GM18511 (cell line): ENCODE measurements around the gene MAGEA2B.
"Not testable (repeated sequence)": the region's sequence is repeated elsewhere in the genome, so short reads cannot be mapped to it uniquely, and the experiment has no call there.

ENCODE experiments used
- ATAC-seq: cut with Tn5 transposase; IDR thresholded peaks from one replicate; pipeline ENCODE4 v1.9.1; 2021; ENCODE audit warnings: mild to moderate bottlenecking, moderate library complexity; ENCODE audit not compliant: unreplicated experiment

The MAGEA2B gene

GRCh38 chrX:152754871-152755270 is 40.4 kb downstream of the MAGEA2B start:
- not testable (repeated sequence) for ATAC-seq

GRCh38 chrX:152758918-152759317 is 44.5 kb downstream of the MAGEA2B start, which contains the start of gene CSAG3:
Gene CSAG3 (plus strand): TSS chrX:152759218.
- not testable (repeated sequence) for ATAC-seq

- not testable (repeated sequence) for ATAC-seq
Measured at GRCh38 chrX:152759544-152759943, 45.1 kb downstream of the MAGEA2B start.

GRCh38 chrX:152761582-152761981 is 47.2 kb downstream of the MAGEA2B start:
- not testable (repeated sequence) for ATAC-seq

GRCh38 chrX:152766562-152766961 is 52.1 kb downstream of the MAGEA2B start:
- ATAC-seq, result not testable (repeated sequence)
